ENCODE data around the gene PDP2. TPM values are rescaled to one million over a fixed set of nuclear protein-coding genes. Genes with fewer than 3 reads are reported as not detected.
A peak's percentile ranks its signal among the peaks of the same experiment; 100 is the strongest.

Gene PDP2
- total RNA-seq, 1 experiment from 2014 or later = 23.1 TPM

- Histone ChIP-seq H3K23me2 (ENCODE audit: insufficient read length, low read depth, low read length, poor library complexity, severe bottlenecking) (no peaks in the 10 kb centered on the region), H2BK12ac (ENCODE audit: insufficient read length, low read depth, low read length) (no peak overlapping the region), H2BK15ac (ENCODE audit: low read depth, low read length) (no peak overlapping the region), H3K14ac (ENCODE audit: insufficient read depth, low read length) (no peak overlapping the region), H2BK120ac (ENCODE audit: low read depth, low read length, poor library complexity, severe bottlenecking) (no peak overlapping the region), H2BK20ac (ENCODE audit: low read depth, low read length, poor library complexity, severe bottlenecking) (no peak overlapping the region), H3K9me3 (ENCODE audit: control insufficient read depth, low read depth, low read length) (no peaks in the 10 kb centered on the region), H2AFZ (ENCODE audit: low read length) (no peak overlapping the region), H3K23ac (ENCODE audit: insufficient read length, low read depth, low read length) (no peak overlapping the region), H3K79me2 (ENCODE audit: insufficient read depth, low read length) (no peaks in the 10 kb centered on the region), H2BK5ac (ENCODE audit: insufficient read length, low read length) (no peak overlapping the region), H4K20me1 (ENCODE audit: control insufficient read depth, insufficient read depth, insufficient read length) (no peaks in the 10 kb centered on the region), H3K4me2 (ENCODE audit: insufficient read depth, insufficient read length, low read length) (no peak overlapping the region), H4K91ac (ENCODE audit: insufficient read length, low read depth, low read length) (no peak overlapping the region), H3K27ac (ENCODE audit: insufficient read length, low read depth, low read length) (no peak overlapping the region), H4K5ac (ENCODE audit: insufficient read length, low read depth, low read length) (no peak overlapping the region), H3K9ac (ENCODE audit: extremely low read depth, insufficient read length, low read length) (no peak overlapping the region), H3K79me1 (ENCODE audit: insufficient read depth, low read depth, low read length, poor library complexity, severe bottlenecking) (no peaks in the 10 kb centered on the region), H3K4ac (ENCODE audit: low read depth, low read length) (no peak overlapping the region), H4K8ac (replicated peaks; ENCODE audit: insufficient read length, low read depth, low read length) (no peak overlapping the region), H3K18ac (ENCODE audit: insufficient read length, low read depth, low read length) (no peak overlapping the region), H3T11ph (ENCODE audit: low read length) (no peak overlapping the region), H3K27me3 (ENCODE audit: insufficient read depth, low read length) (no peaks in the 10 kb centered on the region), H3K4me1 (ENCODE audit: insufficient read depth, low read length) (no peaks in the 10 kb centered on the region), H3K56ac (ENCODE audit: insufficient read length, low read depth, low read length) (no peak overlapping the region), H2AK5ac (ENCODE audit: insufficient read length, low read length) (no peak overlapping the region)
- Mint-ChIP-seq H3K27me3 (ENCODE audit: low read depth) (peaks cover 38% of the 10 kb centered on the region), H3K9me3 (no peaks in the 10 kb centered on the region), H3K36me3 (ENCODE audit: insufficient read depth in 1 of 3, low read depth in 3 of 3) (no peaks in the 10 kb centered on the region; a peak in 1 of 7 replicates), H3K27ac (no peak overlapping the region), H3K4me3 (no peak overlapping the region), H3K4me1 (peaks cover 0 to 5% of the 10 kb centered on the region in 2 experiments; a peak in 2 of 4 replicates)
- peak; percentile 66 for DNase-seq
- peak; percentile 36; the same call in 1 of the 3 replicates for TF ChIP-seq CTCF (conservative IDR thresholded peaks at IDR 0.05)
- no CpG with 5 or more reads among the region's 10 CpGs for WGBS (ENCODE audit: extremely low coverage, insufficient read length, low lambda C conversion rate)
Observed at GRCh38 chr16:66913081-66913480, 32.8 kb downstream of the PDP2 start.
